MG63 (cell line): Measurements from ENCODE around the gene BCL2. TPM values are rescaled to one million over a fixed set of nuclear protein-coding genes. Genes with fewer than 3 reads are reported as not detected.
"Not testable (repeated sequence)": the region's sequence is repeated elsewhere in the genome, so short reads cannot be mapped to it uniquely, and the experiment has no call there.

Source experiments
- DNase-seq: peaks from one replicate; pipeline ENCODE4 v3.0.0-alpha.2; 2020
- H3K27me3 ChIP-seq: fragments of 250-450 bp; sonication (Bioruptor Pico); 2 replicates; pipeline ENCODE4 v1.5.1; 2020; ENCODE audit warnings: mild to moderate bottlenecking, moderate library complexity
- H3K36me3 ChIP-seq: fragments of 250-450 bp; sonication (Bioruptor Pico); 2 replicates; pipeline ENCODE4 v1.5.1; 2020; ENCODE audit warnings: mild to moderate bottlenecking, moderate library complexity
- H3K4me3 ChIP-seq: fragments of 250-450 bp; sonication (Bioruptor Pico); 2 replicates; pipeline ENCODE4 v1.5.1; 2020; ENCODE audit warnings: mild to moderate bottlenecking, moderate library complexity
- H3K9me3 ChIP-seq: fragments of 250-450 bp; sonication (Bioruptor Pico); 2 replicates; pipeline ENCODE4 v1.5.1; 2020; ENCODE audit warnings: mild to moderate bottlenecking, moderate library complexity
- total RNA-seq: library from RNA; depleted of rRNA; stranded (reverse); fragments of >200 nt; shearing (Covaris generic); gene quantifications from 2 replicates; pipeline ENCODE4 v1.2.3, GENCODE V29; 2014; ENCODE audit warnings: low replicate concordance

Gene BCL2
- total RNA-seq, 1 experiment from 2014 or later: 3.0 TPM

DNA sequence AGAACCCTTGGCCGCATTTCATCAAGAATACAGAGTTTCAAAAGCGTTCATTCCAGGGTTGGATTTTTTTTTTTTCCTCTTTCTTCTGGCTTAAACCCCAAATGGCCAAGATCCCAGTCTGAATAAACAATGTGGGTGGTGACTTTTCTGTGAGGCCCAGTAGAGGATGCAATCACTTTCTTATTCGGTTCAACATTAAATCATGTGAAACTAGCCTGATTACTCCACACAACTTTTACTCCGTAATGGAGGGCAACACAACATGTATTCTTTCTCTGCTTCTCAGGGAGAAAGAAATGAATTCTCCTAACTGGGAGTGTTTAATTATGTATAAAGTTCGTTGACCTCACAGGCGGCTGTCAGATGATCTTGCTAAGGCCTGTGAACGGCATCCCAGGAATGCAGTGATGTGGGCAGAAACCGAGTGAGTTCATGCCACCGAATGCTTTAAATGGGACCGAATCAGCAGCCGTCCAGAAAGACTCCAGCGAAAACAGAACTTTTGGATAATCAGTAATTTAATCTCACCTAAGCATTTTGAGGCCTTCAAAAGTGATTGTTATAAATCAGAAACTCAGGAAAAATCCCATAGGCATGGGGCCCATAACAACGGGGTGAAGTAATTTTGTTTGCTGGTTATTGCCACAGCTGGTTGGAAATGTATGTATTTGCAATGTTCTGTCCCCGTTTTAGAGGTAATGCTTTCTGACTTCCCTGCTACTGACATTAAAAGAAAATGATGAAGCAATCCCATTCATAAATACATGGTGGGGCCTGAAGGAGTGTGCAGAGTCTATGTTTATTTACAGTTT lies 81.5 kb downstream of the BCL2 start:
- H3K36me3 ChIP-seq: no peaks in the 10 kb centered on the region; the same call in 1 of the 2 replicates
- no peaks in the 10 kb centered on the region for H3K27me3 ChIP-seq
- H3K9me3 ChIP-seq: no peaks in the 10 kb centered on the region
- DNase-seq: peak; percentile 83
- H3K4me3 ChIP-seq: peak overlapping the region; percentile 19

DNA sequence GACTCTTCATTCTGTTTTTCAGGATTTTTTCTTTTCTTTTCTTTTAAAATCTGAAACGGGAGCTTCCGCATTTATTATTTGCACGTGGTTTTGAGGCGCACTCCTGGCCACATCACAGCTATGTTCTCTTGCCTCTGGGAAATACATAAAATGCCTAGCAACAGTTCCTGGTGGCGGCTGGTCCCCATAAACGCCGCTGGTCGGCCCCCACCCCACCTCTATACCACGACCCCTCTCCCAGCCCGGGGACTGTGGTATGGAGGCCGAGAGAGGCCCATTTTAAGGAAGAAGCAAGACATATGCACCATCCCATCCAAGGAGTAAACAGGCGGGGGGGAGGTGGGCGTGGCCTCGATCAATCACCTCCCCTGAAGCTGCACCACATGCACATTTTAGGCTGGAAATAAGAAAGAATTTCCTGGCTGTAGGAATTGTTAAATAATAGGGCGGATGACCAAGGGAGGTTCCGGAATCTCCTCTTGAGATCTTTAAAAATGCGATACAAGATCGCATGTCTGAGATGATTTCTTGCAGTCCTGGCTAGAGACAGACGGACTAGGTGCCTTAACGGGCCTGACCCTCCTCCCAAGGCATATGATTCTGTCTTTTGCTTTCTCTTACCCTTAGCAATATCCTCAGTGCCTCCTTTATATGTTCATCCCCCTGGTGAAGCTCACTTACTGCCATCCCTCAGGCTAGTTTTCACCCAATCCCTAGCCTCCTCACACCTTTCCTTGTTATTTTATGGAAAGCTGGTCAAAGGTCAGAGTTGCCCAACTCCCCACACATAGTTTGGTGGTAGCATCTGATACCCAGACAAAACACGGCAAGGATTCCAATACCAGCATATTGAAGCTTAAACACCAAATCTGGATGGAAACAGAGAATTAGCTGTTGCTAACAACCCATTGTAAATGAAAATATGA lies 82.4 kb downstream of the BCL2 start:
- DNase-seq: peak; percentile 31
- Histone ChIP-seq H3K36me3 (no peaks in the 10 kb centered on the region; the same call in 1 of the 2 replicates), H3K27me3 (no peaks in the 10 kb centered on the region), H3K4me3 (peak overlapping the region; percentile 19; the same call in 1 of the 2 replicates), H3K9me3 (no peaks in the 10 kb centered on the region)

DNA sequence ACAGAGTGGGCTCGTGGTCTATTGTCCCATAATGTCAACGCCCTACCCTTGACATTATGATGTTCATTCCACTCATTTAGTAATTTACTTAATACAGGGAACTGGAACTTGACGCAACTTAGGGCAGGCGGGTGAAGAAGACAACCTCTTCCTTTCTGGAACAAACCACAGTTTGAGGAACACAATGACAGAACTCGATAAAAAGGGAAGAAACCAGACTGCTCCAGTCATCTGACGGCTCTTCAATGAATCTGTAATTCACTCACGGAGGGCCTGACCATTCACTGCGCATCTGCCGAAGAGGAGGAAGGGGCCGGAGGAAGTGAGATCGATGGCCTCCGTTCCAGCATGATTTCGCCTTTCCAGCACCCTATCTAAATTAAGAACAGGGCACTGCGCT lies 83.2 kb downstream of the BCL2 start:
- Histone ChIP-seq H3K9me3 (no peaks in the 10 kb centered on the region), H3K4me3 (no peak overlapping the region), H3K27me3 (no peaks in the 10 kb centered on the region), H3K36me3 (no peaks in the 10 kb centered on the region; the same call in 1 of the 2 replicates)
- DNase-seq: no peak

DNA sequence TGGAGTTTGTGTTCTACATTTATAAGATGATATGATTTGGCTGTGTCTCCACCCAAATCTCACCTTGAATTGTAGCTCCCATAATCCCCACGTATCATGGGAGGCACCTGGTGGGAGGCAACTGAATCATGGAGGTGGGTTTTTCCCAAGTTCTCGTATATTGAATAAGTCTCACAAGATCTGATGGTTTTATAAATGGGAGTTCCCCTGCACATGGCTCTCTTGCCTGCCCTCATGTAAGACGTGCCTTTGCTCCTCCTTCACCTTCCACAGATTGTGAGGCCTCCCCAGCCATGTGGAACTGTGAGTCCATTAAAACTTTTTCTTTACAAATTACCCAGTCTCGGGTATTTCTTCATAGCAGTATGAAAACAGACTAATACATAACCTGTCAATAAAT lies 83.6 kb downstream of the BCL2 start:
- H3K4me3 ChIP-seq, DNase-seq, H3K36me3 ChIP-seq: not testable (repeated sequence)

DNA sequence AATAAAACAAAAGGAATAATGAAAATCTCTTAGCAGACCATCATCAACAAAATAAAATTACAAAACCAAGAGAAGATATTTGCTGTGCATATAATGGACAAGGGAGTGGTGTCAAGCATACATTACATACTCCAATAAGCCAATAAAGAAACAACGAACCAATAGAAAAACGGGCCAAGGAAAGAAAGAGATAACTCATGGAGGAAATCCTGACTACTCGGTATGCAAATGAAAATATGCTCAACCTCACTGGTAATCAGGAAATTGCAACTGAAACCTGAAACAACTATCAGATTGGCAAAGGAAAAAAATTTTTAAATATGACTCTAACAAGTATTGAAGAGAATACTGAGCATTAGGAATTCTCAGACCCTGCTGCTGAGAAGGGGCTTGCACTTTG lies 84.7 kb downstream of the BCL2 start:
- Histone ChIP-seq H3K27me3 (no peaks in the 10 kb centered on the region), H3K9me3 (no peaks in the 10 kb centered on the region), H3K4me3 (no peak overlapping the region), H3K36me3 (no peaks in the 10 kb centered on the region; the same call in 1 of the 2 replicates)
- no peak for DNase-seq

More for the DNA sequence above, 83.6 kb downstream of the BCL2 start:
- H3K9me3 ChIP-seq, H3K27me3 ChIP-seq: not testable (repeated sequence)

DNA sequence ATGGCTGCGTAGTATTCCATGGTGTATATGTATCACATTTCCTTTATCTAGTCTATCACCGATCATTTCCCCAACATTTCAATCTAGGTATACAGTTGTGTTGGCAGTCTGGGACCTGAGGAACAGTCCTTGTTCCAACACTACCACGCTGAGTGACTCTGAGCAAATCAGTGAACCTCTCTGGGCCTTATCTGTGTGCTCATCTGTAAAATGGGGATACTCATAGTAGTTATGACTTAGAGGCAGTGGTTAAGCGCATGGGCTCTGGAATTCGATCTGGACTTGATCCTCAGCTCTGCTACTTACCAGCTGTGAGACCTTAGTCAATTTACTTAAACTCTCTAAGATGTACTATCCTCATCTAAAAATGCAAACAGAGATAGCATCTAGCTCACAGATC lies 85.1 kb downstream of the BCL2 start:
- Histone ChIP-seq H3K9me3 (no peaks in the 10 kb centered on the region), H3K4me3 (no peak overlapping the region), H3K36me3 (no peaks in the 10 kb centered on the region; the same call in 1 of the 2 replicates), H3K27me3 (no peaks in the 10 kb centered on the region)
- no peak for DNase-seq

DNA sequence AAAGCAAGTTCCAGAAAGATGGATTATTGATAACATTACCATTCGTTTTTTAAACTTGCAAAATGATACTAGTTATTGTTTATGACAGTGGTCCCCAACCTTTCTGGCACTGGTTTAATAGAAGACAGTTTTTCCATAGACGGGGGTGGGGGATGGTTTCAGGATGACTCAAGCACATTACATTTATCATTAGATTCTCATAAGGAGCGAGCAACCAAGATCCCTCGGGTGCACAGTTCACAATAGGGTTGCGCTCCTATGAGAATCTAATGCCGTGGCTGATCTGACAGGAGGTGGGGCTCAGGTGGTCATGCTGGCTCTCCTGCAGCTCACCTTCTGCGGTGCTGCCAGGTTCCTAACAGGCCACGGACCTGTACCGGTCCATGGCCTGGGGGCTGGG lies 86.2 kb downstream of the BCL2 start:
- Histone ChIP-seq H3K27me3 (no peaks in the 10 kb centered on the region), H3K9me3 (no peaks in the 10 kb centered on the region), H3K36me3 (no peaks in the 10 kb centered on the region; the same call in 1 of the 2 replicates), H3K4me3 (no peak overlapping the region)
- no peak for DNase-seq

DNA sequence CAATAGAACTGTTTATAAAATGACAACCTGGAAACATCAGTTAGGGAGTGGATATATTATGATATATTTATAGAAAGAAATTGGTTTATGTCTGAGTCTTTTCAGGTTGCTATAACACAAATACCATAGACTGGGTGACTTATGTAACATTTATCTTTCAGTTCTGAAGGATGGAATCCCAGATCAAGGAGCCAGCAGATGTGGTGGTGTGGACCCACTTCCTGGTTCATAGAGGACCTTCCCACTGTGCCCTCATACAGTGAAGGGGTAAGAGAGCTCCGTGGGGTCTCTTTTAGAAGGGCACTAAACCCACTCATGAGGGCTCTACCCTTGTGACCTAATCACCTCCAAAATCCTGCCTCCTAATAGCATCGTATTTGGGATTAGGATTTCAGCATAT lies 86.7 kb downstream of the BCL2 start:
- no peak for DNase-seq
- Histone ChIP-seq H3K4me3 (no peak overlapping the region), H3K36me3 (no peaks in the 10 kb centered on the region; the same call in 1 of the 2 replicates), H3K9me3 (no peaks in the 10 kb centered on the region), H3K27me3 (no peaks in the 10 kb centered on the region)

DNA sequence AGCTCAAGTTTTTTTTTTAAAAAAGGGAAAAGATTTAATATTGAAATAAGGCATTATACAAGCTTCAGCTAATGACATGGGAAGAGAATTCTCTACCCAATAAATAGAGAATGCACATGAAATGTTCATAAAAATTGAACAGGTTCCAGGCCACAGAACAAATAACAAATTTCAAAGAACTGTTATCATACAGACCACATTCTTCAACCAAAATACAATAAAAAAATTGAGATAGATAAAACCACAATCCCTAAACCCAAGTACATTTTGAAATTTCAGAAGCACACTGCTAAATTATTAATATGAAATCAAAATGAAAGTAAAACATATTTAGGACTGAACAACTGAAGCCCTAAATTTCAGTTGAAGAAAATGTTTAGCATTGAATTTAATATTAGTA lies 89.6 kb downstream of the BCL2 start:
- H3K4me3 ChIP-seq: no peak overlapping the region
- no peak for DNase-seq

DNA sequence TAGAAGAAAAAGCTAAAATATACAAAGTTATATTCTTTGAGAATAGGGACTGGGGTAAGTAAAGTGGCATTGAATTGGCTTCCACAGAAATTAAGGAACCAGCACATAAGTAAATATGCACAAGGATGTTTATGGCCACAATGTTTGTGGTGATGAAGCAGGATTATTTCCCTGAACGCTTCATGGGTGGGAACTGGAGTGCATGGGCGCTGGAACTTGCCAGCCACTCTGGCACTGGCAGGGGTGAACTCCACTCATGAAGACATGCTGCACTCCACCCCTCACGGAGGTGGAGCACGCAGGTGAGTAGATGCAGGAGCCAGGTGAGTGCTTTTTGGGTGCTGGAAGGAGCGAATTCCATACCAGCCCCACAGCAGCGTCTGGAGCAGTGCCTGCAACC lies 94.1 kb downstream of the BCL2 start:
- Histone ChIP-seq H3K9me3 (no peaks in the 10 kb centered on the region), H3K36me3 (no peaks in the 10 kb centered on the region), H3K4me3 (no peak overlapping the region), H3K27me3 (no peaks in the 10 kb centered on the region)
- no peak for DNase-seq

More for the DNA sequence above, 89.6 kb downstream of the BCL2 start:
- H3K27me3 ChIP-seq: no peaks in the 10 kb centered on the region
- no peaks in the 10 kb centered on the region for H3K36me3 ChIP-seq
- H3K9me3 ChIP-seq: no peaks in the 10 kb centered on the region

DNA sequence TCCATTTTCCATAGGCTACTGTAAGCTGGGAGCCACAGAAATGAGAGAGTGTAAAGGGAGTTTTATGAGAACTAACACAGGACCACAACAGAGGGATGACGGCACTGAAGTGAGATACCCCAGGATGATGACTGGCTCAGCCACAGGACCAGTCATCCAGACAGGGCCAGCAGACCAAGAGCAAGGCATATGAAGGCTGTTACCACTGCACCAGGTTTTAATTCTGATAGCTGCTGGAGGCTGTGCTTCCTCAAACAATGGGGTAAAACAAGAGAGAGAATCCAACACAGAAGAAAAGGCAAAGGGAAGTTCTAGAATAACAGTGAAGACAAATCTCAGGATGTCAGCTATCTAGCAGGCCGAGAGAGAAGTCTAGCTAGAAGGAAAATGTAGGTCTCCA lies 94.9 kb downstream of the BCL2 start:
- no peak overlapping the region for H3K4me3 ChIP-seq
- DNase-seq: no peak
- no peaks in the 10 kb centered on the region for H3K9me3 ChIP-seq
- H3K27me3 ChIP-seq: no peaks in the 10 kb centered on the region
- H3K36me3 ChIP-seq: no peaks in the 10 kb centered on the region

DNA sequence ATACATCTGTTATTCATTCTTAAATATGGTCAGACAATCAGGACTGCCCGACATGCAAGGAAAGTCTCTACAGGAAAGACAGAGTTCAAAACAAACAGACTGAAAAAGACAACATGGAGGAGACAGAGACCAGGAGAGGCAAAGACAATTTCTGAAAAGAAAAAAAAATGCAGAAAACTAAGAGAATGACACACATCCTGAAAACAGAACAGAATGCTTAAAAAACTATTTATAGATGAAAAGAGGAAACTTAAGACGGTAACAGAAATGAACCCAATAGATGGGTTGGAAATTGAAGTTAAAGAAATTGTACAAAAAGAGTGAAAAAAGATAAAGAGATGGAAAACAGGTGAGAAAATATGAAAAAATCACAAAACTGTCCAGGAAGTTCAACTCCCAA lies 95.7 kb downstream of the BCL2 start:
- H3K27me3 ChIP-seq: no peaks in the 10 kb centered on the region
- no peaks in the 10 kb centered on the region for H3K36me3 ChIP-seq
- no peak for DNase-seq
- H3K9me3 ChIP-seq: no peaks in the 10 kb centered on the region
- H3K4me3 ChIP-seq: no peak overlapping the region

DNA sequence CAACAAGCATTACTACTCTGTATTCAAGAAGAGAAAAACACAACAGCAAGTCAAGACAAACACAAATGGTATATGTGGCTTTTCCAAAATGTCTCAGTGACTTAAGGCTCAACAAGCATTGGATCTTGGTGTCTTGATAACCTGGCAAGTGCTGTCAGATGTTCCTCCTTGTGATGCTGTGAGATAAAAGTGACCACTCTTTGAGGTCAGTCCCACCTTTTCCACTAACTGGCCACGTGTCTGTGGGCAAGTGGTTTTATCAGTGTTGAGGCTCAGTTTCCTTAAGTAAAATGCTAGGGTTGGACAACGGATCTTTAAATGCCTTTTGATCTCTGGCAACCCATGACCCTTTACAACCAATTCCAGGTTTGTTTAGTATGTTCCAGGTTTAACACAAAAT lies 98.7 kb downstream of the BCL2 start:
- Histone ChIP-seq H3K4me3 (no peak overlapping the region), H3K9me3 (no peaks in the 10 kb centered on the region), H3K27me3 (no peaks in the 10 kb centered on the region), H3K36me3 (no peaks in the 10 kb centered on the region)
- no peak for DNase-seq

DNA sequence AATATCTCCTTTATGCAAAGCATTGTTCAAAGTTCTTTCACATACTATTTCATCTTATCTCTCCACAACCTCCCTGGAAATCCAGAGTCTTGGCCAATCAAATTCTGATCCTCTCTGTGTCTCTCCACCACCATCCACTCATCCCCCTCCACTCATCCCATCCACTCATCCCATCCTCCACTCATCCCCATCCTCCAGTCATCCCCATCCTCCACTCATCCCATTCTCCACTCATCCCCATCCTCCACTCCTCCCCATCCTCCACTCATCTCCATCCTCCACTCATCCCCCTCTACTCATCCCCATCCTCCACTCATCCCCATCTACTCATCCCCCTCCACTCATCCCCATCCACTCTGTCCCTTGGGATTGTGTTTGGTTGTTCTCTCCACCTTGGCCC lies 101.1 kb downstream of the BCL2 start:
- Histone ChIP-seq H3K27me3 (no peaks in the 10 kb centered on the region), H3K36me3 (no peaks in the 10 kb centered on the region), H3K9me3 (no peaks in the 10 kb centered on the region), H3K4me3 (no peak overlapping the region)
- DNase-seq: no peak

DNA sequence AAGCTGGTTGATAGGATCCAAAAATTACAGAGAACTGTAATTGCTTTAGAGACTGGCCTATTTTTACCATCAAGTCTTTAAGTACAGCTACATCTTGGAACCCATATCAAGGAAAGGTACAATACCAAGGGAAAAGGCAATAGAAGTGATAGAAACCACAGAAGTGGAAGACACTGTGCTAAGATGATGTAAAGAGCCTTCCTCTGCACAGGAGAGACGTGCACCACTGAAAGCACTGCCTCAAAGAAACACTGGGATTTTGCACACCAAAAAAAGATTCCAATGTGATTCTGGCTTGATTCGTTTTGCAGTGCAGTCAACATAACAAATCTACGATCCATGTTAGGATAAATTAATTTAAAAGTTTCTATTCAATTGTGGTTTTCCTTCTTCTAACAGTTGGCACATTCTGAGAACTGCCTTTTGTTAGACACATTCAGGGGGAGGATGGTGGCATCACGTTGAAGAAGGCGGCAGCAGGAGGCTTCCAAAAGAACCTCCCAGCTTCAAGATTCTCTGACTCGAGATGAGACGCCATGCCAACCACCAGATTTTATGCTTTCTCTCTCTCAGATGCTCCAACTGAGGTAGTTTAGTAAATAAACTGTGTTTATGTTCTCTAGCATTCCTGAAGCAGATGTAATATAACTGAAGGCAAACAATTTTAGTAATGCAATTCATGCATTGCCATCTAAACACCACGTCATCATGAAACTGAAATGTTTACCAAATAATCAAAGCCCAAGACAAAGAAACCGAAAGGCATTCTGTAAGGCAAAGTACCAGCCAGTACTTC lies 102.9 kb downstream of the BCL2 start:
- Histone ChIP-seq H3K4me3 (peak overlapping the region; percentile 2; the same call in 1 of the 2 replicates), H3K36me3 (no peaks in the 10 kb centered on the region), H3K9me3 (no peaks in the 10 kb centered on the region), H3K27me3 (no peaks in the 10 kb centered on the region)
- DNase-seq: peak; percentile 3

DNA sequence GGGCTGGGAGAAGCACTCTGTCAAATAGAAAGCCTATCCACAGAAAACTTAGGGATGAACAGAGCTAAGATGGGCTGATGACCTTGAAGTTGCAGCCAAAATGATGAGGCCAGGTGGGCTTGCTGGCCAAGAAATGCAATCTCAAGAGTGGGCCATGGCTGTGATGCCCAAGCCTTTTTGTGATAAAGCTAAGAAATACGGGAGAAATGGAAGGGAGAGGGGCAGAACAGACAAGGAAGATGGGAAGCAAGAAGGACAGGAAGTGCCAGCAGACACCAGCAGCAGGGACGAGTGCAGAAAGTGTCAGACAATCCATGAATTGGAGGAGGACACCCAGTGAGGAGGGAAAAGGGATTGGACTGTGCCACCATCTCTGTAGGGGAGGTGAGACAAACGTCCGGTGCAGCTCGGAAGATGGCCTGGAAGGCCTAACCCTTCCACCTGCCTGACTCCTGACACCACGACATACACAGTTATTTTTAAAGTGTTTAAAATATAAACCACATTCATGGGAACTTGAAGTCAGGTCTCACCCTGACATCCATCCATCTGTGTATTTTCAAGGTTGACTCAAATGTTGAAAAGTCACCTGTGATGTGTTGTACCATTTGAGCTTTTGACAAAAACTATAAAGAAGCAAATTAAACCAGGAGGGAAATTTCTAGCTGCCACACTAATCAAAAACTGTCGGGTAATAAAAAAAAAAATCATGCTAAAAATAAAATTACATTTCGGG lies 105.5 kb downstream of the BCL2 start:
- DNase-seq: no peak
- H3K27me3 ChIP-seq: no peaks in the 10 kb centered on the region

More for the DNA sequence above, 105.5 kb downstream of the BCL2 start:
- H3K9me3 ChIP-seq: no peaks in the 10 kb centered on the region
- H3K36me3 ChIP-seq: no peaks in the 10 kb centered on the region
- H3K4me3 ChIP-seq: no peak overlapping the region
